Tibial nerve (tissue), 3 donors: ENCODE results near the gene FHL3.
"Not testable (repeated sequence)": the region's sequence is repeated elsewhere in the genome, so short reads cannot be mapped to it uniquely, and the experiment has no call there.

Experiments
- POLR2A ChIP-seq, 2 donors: fragments of 450-650 bp; IDR thresholded peaks; one replicate each; pipeline ENCODE4 v1.6.1; 2017; ENCODE audit warnings: antibody characterized with exemption in 2 of 2, mild to moderate bottlenecking in 2 of 2, moderate library complexity in 2 of 2
- TF ChIP-seq, protein P1 (sequence below), 5 experiments: fragments of 200-600 bp in 3 of 5; fragments of 450-650 bp in 2 of 5; sonication (generic) in 3 of 5; IDR thresholded peaks; one replicate each; pipeline ENCODE4 v1.5.1; 2016 to 2019; ENCODE audit warnings: antibody characterized with exemption in 5 of 5, mild to moderate bottlenecking in 3 of 5, moderate library complexity in 2 of 5

DNA sequence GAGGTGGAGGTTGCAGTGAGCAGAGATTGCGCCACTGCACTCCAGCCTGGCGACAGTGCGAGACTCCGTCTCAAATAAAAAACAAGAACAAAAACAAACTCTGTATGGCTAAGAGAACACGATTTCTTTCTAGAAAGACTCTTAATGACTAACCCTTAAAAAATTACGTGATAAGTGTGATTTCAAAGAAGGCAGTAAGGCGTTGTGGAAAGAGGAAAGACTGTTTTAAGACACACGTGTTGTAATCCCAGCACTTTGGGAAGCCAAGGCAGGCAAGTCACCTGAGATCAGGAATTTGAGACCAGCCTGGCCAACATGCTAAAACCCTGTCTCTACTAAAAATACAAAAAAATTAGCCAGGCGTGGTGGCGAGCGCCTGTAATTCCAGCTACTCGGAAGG is 41.2 kb downstream of the FHL3 start:
- TF ChIP-seq, protein P1, sequence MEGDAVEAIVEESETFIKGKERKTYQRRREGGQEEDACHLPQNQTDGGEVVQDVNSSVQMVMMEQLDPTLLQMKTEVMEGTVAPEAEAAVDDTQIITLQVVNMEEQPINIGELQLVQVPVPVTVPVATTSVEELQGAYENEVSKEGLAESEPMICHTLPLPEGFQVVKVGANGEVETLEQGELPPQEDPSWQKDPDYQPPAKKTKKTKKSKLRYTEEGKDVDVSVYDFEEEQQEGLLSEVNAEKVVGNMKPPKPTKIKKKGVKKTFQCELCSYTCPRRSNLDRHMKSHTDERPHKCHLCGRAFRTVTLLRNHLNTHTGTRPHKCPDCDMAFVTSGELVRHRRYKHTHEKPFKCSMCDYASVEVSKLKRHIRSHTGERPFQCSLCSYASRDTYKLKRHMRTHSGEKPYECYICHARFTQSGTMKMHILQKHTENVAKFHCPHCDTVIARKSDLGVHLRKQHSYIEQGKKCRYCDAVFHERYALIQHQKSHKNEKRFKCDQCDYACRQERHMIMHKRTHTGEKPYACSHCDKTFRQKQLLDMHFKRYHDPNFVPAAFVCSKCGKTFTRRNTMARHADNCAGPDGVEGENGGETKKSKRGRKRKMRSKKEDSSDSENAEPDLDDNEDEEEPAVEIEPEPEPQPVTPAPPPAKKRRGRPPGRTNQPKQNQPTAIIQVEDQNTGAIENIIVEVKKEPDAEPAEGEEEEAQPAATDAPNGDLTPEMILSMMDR (IDR thresholded peaks at IDR 0.05), result not testable (repeated sequence)
- TF ChIP-seq POLR2A (IDR thresholded peaks at IDR 0.05), result not testable (repeated sequence)
